Neutrophil (primary cell): Measurements from ENCODE around the gene OMG.

Source experiments
- H3K27ac ChIP-seq: fragments of 200-600 bp; sonication (generic); 2 replicates; pipeline ENCODE4 v1.5.1; 2016; ENCODE audit warnings: mild to moderate bottlenecking, moderate library complexity
- H3K27me3 ChIP-seq: fragments of 200-600 bp; sonication (generic); 2 replicates; pipeline ENCODE4 v1.6.0; 2016; ENCODE audit warnings: mild to moderate bottlenecking
- H3K36me3 ChIP-seq: fragments of 200-600 bp; sonication (generic); 2 replicates; pipeline ENCODE4 v1.5.1; 2017
- H3K4me1 ChIP-seq, 2 experiments: fragments of 200-600 bp in 1 of 2; sonication (generic) in 1 of 2; 1 replicate in 1 of 2; 2 replicates in 1 of 2; pipeline versions ENCODE4 v1.5.1 to v1.6.1; 2013 to 2016; ENCODE audit warnings: low read depth in 1 of 2, low read length in 1 of 2, mild to moderate bottlenecking in 1 of 2, moderate library complexity in 1 of 2; ENCODE audit not compliant: control insufficient read depth in 1 of 2, insufficient read depth in 1 of 2
- H3K4me3 ChIP-seq, 2 experiments: fragments of 200-600 bp in 1 of 2; sonication (generic) in 1 of 2; 1 replicate in 1 of 2; 2 replicates in 1 of 2; pipeline ENCODE4 v1.5.1; 2013 to 2016; ENCODE audit warnings: low read depth in 1 of 2, low read length in 1 of 2, mild to moderate bottlenecking in 1 of 2, moderate library complexity in 1 of 2
- H3K9me3 ChIP-seq: fragments of 200-600 bp; sonication (generic); 2 replicates; pipeline ENCODE4 v1.5.1; 2016
- TF ChIP-seq, protein P1 (sequence below): fragments of 200-600 bp; sonication (generic); IDR thresholded peaks from 2 replicates; pipeline ENCODE4 v1.5.1; 2016; ENCODE audit warnings: antibody characterized with exemption

OMG gene

DNA sequence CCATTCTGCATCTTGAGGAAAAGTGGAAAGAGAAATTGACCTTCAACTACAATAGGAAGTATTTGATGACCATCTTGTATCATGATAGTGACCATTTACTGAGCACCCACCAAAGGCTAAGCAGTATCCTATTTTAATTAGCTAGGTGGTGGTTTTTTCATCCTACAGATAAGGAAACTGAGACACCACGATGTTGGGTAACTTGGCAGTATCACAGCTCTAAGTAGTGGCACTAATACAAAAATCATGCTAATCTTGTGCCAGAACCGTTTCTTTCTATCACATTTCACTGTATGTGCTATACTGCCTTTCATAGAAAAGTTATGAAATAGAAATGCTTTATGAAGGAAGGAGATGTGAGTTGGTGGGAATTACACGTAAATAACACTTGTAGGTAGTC lies 14.5 kb upstream of the OMG start:
- no peaks in the 10 kb centered on the region for H3K27me3 ChIP-seq
- H3K4me1 ChIP-seq, result peaks cover 36 to 77% of the 10 kb centered on the region in 2 experiments
- TF ChIP-seq, protein P1, sequence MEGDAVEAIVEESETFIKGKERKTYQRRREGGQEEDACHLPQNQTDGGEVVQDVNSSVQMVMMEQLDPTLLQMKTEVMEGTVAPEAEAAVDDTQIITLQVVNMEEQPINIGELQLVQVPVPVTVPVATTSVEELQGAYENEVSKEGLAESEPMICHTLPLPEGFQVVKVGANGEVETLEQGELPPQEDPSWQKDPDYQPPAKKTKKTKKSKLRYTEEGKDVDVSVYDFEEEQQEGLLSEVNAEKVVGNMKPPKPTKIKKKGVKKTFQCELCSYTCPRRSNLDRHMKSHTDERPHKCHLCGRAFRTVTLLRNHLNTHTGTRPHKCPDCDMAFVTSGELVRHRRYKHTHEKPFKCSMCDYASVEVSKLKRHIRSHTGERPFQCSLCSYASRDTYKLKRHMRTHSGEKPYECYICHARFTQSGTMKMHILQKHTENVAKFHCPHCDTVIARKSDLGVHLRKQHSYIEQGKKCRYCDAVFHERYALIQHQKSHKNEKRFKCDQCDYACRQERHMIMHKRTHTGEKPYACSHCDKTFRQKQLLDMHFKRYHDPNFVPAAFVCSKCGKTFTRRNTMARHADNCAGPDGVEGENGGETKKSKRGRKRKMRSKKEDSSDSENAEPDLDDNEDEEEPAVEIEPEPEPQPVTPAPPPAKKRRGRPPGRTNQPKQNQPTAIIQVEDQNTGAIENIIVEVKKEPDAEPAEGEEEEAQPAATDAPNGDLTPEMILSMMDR, result no peak
- no peaks in the 10 kb centered on the region for H3K9me3 ChIP-seq
- H3K4me3 ChIP-seq, result peak overlapping the region; percentile 78 to 88
- peaks cover 17% of the 10 kb centered on the region for H3K36me3 ChIP-seq
- H3K27ac ChIP-seq, result peak overlapping the region; percentile 98

GRCh38 chr17:31310886-31311285 lies 13.8 kb upstream of the OMG start:
- Histone ChIP-seq H3K4me1 (peaks cover 36 to 77% of the 10 kb centered on the region in 2 experiments), H3K27ac (peak overlapping the region; percentile 98), H3K4me3 (peak overlapping the region; percentile 78 to 88), H3K27me3 (no peaks in the 10 kb centered on the region), H3K36me3 (peaks cover 22% of the 10 kb centered on the region), H3K9me3 (no peaks in the 10 kb centered on the region)
- TF ChIP-seq, protein P1, result no peak

DNA sequence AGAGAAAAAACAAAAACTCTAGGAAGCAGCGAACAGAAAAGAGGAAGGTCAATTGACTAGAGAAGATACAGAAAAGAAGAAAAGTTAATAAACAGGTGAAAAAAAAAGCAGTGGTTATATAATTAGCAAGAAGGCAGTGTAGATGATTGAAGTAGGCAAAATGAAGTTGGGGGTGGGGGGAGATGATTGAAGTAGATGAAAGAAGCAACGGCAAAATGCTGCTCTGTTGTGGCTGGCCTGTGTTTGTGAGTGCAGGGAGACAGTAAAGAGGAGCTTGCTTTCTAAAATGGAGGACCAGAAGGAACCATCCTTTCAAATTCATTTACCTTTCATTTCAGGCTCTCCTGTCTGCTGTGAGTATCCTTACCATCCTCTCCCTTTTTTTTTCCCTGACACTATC lies 13.2 kb upstream of the OMG start:
- Histone ChIP-seq H3K27ac (peak overlapping the region; percentile 98), H3K4me3 (peak overlapping the region; percentile 78 to 88), H3K9me3 (no peaks in the 10 kb centered on the region), H3K27me3 (no peaks in the 10 kb centered on the region), H3K4me1 (peaks cover 36 to 76% of the 10 kb centered on the region in 2 experiments), H3K36me3 (peaks cover 28% of the 10 kb centered on the region)
- TF ChIP-seq, protein P1, result no peak

DNA sequence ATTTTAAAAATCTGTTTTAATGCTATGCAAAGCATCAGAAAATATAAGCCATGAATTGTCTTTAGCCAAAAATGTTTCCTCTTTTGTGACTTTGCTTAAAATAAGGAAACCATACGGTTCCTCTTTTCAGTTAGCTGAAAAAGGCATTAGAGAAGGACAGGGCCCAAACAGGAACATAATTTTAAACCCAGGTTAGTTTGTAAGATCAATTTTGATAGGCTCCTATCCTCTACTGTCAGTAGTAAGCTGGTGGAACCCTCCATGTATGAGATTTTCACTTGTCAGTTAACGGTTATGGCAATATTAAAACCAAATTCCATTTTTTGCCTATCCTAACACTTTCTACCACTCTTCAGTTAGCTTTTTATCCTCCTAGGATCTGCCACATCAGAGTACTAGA lies 12.5 kb upstream of the OMG start:
- H3K4me3 ChIP-seq, result peak overlapping the region; percentile 78 to 88
- peaks cover 36 to 75% of the 10 kb centered on the region in 2 experiments for H3K4me1 ChIP-seq
- peak overlapping the region; percentile 98 for H3K27ac ChIP-seq
- H3K27me3 ChIP-seq, result no peaks in the 10 kb centered on the region
- TF ChIP-seq, protein P1, result no peak
- peaks cover 35% of the 10 kb centered on the region for H3K36me3 ChIP-seq
- H3K9me3 ChIP-seq, result no peaks in the 10 kb centered on the region

- H3K4me1 ChIP-seq, result peaks cover 41 to 71% of the 10 kb centered on the region in 2 experiments
- no peaks in the 10 kb centered on the region for H3K9me3 ChIP-seq
- H3K27ac ChIP-seq, result peak overlapping the region; percentile 98
- peak overlapping the region; percentile 78 to 88 for H3K4me3 ChIP-seq
- no peaks in the 10 kb centered on the region for H3K27me3 ChIP-seq
- TF ChIP-seq, protein P1, result no peak
- peaks cover 44% of the 10 kb centered on the region for H3K36me3 ChIP-seq
Observed at GRCh38 chr17:31308372-31309334, 11.6 kb upstream of the OMG start.
